ENCODE data around the gene PRR23E.

GRCh38 chr3:127208483-127209100, 15.7 kb downstream of the PRR23E start:
- TF ChIP-seq, protein P1, sequence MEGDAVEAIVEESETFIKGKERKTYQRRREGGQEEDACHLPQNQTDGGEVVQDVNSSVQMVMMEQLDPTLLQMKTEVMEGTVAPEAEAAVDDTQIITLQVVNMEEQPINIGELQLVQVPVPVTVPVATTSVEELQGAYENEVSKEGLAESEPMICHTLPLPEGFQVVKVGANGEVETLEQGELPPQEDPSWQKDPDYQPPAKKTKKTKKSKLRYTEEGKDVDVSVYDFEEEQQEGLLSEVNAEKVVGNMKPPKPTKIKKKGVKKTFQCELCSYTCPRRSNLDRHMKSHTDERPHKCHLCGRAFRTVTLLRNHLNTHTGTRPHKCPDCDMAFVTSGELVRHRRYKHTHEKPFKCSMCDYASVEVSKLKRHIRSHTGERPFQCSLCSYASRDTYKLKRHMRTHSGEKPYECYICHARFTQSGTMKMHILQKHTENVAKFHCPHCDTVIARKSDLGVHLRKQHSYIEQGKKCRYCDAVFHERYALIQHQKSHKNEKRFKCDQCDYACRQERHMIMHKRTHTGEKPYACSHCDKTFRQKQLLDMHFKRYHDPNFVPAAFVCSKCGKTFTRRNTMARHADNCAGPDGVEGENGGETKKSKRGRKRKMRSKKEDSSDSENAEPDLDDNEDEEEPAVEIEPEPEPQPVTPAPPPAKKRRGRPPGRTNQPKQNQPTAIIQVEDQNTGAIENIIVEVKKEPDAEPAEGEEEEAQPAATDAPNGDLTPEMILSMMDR (IDR thresholded peaks at IDR 0.05), result no peak
- no peak for TF ChIP-seq ZFX (IDR thresholded peaks at IDR 0.05; ENCODE audit: borderline replicate concordance)

Data from 22Rv1 (cell line).